Cardiac septum (tissue), 1 donor: ENCODE measurements around the gene FBXW9. TPM values are rescaled to one million over a fixed set of nuclear protein-coding genes. Genes with fewer than 3 reads are reported as not detected.
"Not testable (repeated sequence)": the region's sequence is repeated elsewhere in the genome, so short reads cannot be mapped to it uniquely, and the experiment has no call there.

Experiments used
- DNase-seq: peaks from one replicate; pipeline ENCODE4 v3.0.0-alpha.2; 2020; ENCODE audit warnings: low spot score
- intact Hi-C: fragments of 100-400 bp; cut with DNase I; formaldehyde crosslinking; loops from one replicate; pipeline ENCODE4 v1.14.0; 2022
- long read RNA-seq: library from polyadenylated mRNA; unstranded; transcript quantifications from one replicate; pipeline ENCODE4 v2.0.0, GENCODE V29; 2021
- total RNA-seq: library from RNA; stranded (reverse); fragmentation: NEBNext Ultra II Directional; extraction: Animal tissue kit (Norgen Biotek cat#: 25700); gene quantifications from one replicate; pipeline ENCODE4 v1.2.1, GENCODE V29; 2021
- donor health status: DM: no; HTN: no; CAD: no.

The FBXW9 gene
- 2.2 TPM for total RNA-seq
- long read RNA-seq, partial matches to known transcripts, result 0 of 8 reads
- long read RNA-seq, other reads (novel, unspliced or antisense), result 4 of 8 reads

DNA sequence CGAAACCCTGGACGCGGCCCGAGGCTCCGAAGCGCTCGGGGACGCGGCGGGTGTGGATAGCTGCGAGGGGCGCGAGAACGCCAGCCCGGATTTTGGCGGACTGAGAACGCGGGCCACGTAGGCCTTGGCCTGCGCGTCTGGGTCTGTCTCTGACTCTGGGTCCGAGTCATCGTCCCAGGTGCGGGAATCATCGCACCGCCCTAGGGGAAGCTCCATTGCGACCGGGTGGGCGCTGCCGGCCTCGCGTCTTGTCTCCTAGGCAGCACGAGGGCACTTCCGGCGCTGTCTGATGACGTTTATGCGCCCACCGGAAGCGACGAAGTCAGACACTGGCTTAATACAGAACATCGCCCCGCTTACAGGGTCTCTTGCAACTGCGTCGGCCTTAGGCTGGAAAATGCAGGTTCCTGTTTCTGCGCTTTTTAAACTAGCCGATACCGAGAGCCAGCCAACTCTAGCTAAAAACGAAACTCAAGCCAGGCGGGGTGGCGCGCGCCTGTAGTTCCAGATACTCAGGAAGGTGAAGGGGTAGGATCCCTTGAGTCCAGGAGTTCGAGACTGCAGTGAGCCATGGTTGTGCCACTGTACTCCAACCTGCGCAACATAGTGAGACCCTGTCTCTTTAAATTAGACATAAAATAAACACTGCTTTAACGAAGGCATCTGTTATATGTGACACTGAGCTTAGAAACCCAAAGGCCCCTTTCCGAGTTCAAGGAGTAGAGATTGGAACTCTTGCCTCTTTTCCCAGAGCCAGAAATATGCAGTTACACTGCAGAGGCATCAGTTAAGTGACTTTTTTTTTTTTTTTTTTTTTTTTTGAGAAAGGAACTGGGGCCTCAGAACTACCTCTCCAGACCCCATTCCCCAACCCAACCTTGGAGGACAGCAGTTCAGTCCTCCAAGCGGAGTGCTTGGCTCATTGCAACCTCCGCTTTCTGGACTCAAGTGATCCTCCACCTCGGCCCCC lies at the start of gene FBXW9:
Gene FBXW9, minus strand, starts transcription at position 266 of the 970 bp plus-strand sequence. Its CDS starts 50 bp downstream, at position 216.
- intact Hi-C loops, result no loop called here
- peak; percentile 96 for DNase-seq

DNA sequence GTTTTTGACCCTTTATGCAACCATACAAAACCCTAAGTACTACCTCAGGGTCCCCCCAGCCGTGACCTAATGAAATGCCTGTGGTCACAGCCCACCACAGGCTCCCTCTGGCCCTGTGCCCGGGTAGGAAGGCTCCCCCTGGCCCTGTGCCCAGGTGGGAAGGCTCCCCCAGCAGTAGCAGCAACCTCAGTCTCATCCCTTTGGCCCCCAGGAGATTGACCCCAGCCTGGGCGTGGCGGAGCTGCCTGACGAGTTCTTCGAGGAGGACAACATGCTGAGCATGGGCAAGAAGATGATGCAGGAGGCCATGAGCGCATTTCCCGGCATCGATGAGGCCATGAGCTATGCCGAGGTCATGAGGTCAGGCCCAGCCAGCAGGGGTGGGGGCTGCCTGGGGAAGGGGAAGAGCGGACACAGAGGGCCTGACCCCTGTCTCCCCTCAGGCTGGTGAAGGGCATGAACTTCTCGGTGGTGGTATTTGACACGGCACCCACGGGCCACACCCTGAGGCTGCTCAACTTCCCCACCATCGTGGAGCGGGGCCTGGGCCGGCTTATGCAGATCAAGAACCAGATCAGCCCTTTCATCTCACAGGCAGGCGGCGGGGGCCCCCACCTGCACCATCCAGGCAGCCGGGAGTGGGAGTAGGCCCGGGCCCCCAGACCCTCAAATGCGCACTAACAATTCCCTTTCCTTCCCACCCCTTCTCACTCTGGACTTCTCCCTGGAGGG lies 48.9 kb upstream of the FBXW9 start:
- no peak for DNase-seq
- intact Hi-C loops, result no loop called here

DNA sequence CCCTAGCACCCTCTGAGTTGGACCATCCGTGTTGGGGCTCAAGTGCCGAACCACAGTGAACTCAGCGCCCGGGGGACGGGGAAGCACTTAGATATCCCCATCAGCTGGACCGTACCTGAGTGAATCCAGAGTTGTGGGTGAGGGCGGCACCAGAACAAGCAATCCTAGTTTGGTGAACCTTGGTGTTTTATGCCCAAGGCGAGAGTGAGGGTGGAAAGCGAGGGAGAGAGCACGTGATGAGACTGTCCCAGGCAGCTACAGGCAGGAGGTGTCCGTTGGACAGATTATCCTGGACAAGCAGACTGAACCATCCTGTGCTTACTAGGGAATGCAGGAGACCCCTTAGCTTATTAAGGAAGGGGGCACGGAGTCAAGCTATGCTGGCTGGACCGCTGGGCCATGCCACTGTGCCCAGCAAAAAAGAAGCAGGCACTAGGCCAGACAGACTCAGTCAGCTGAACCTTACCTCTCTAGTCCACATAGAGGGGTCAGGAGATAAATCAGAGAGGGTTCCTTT lies 41.5 kb upstream of the FBXW9 start:
- intact Hi-C loops, result no loop called here
- DNase-seq, result no peak

DNA sequence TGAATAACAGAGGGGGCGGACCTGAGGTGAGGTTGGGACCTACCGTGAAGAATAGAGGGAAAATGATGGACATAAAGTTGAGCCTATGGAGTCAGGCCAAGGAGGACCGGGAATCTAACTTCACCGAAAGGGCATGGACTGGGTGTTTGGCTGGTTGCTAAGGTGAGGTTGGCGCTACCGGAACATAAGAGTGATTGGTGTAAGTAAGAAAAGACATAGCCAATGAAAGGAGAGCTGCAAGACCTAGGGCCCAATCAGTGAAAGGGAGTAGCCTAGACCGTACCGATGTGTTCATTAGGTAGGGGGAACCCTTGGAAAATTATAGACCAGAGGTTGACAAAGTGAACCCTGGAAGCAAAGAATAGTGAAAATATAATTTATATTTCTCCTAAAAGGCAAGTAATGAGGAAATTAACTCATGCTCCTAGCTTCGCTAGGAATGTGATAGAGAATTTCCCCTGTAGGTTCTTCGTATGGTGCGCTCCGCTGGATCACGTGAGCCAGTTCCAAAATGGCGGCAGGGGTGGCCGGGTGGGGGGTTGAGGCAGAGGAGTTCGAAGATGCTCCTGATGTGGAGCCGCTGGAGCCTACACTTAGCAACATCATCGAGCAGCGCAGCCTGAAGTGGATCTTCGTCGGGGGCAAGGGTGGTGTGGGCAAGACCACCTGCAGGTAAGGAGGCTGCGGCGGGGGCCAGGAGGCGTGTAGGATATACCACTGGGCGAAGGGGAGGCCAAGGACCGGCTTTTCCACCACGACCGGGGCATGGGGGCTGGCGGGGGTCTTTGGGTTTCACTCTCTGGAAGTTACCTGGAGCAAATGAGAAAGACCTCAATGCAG lies 40.8 kb upstream of the FBXW9 start, which contains the start of gene GET3:
Gene GET3, plus strand, starts transcription at position 503 of the 840 bp plus-strand sequence. Its CDS starts 9 bp downstream, at position 512.
- DNase-seq, result peak; percentile 91
- intact Hi-C loops, result no loop called here

DNA sequence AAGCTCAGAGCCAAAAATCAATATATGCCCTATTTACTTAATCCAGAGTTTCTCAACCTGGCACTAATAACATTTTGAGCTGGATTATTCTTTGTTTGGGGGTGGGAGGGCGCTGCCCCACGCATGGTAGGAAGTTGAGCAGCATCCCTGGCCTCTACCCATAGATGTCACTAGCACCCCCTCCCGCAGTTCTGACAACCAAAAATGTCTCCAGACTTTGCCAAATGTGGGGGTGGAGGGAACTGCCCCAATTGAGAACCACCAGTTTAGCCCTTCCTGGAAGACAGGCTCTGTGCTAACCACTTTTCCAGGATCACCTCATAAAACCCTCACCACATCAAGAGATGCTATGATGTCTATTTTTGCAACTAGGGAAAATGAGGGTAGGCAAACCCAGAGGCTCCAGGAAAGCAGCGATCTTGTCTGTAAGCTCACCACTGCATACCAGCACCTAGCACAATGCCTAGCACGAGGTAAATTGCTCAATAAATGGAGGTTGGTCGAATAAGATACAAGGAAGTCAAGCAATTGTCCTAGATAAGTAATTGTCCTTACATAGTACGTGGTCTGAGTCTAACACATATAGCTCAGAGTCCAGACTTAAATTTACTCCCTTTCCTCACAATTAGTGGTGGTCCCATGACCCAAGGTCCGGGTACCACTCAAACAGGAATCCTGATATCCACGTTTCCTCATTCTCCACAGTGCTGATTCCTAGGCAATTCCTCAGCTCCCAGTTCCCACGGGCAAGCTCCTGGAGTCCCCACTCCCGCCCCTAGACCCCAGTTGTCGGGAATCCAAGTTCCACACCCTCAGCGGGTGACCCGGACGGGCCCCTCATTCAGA lies 37.2 kb upstream of the FBXW9 start:
- intact Hi-C loops, result loop anchor here (1.0 kb wide), 2 partner anchors 11 to 40 kb away; no protein-coding TSS in a partner anchor
- DNase-seq, result no peak

DNA sequence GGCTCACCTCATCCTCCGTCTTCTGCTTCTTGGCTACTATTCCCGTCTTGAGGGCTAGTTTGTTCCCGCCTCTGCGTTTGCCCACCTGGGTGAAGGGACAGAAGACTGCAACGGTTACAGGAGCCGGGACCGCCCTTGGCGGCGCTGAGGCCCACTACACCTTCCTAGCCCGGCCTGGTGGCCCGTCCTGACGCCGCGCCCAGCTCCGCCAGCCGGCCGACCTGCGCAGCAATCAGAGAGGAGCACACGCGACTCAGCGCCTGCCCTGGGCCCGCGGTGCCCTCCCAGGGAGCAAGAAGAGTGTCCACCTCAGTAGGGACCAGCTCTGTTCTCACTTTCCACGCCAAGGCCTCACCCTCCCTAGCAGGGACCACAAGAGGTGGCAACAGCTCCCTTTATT lies 34.9 kb upstream of the FBXW9 start:
- no peak for DNase-seq
- intact Hi-C loops, result no loop called here

DNA sequence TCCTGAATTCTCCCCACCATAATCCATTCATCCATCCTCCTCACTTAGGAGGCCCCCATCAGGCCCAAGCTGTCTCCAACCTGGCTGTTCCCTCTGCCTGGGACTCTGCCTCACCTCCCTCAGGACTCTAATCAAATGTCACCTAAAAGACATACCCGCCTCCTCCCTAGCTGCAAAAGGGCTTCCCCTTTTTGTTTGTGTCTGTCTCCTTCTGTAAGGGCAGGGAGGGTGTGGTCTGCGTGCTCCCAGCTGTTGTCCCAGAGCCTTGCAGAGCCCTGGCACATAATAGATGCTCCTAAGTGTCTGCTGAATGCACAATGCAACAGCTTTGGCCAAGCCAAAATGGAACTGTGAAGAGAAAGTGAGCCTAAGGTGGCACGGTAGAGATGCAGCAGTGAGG lies 33.6 kb upstream of the FBXW9 start:
- intact Hi-C loops, result no loop called here
- DNase-seq, result no peak

DNA sequence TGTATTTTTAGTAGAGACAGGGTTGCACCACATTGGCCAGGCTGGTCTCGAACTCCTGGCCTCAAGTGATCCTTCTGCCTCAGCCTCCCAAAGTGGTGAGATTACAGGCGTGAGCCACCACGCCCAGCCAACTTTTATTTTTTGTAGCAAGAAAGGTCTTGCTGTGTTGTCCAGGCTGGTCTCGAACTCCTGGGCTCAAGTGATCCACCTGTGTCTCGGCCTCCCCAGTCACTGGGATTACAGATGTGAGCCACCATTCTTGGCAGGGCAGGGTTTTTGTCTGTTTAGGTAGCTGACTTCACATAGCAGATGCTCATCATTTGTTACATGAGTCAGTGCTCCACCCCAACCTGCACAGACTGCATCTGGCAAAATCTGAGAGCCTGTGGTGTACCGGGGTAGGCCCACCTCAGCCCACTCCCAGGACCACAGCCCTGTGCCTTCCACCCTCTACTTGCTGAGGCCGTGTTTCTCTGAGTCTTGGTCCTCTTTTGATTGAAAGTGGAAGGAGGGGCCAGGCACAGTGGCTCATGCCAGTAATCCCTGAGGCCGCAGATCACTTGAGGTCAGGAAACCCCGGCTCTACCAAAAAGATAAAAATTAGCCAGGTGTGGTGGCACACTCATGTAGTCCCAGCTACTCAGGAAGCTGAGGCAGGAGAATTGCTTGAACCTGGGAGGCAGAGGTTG lies 31.5 kb upstream of the FBXW9 start:
- intact Hi-C loops, result no loop called here
- DNase-seq, result no peak

DNA sequence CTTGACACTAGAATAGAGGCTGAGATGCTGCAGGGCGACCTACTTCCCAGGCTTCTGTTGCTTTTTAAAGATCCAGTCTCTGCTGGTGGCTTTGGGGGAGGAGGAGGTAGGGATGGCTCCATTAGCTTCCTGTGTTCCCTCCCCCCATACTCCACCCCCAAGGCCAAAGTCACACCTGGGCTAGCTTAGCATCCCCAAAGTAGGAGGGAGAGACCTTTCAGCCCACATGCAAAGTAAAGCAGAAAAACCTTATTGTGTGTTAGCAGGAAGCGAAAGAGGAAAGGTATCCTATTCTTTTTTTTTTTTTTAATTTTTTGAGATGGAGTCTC lies 30.5 kb upstream of the FBXW9 start:
- intact Hi-C loops, result no loop called here

DNA sequence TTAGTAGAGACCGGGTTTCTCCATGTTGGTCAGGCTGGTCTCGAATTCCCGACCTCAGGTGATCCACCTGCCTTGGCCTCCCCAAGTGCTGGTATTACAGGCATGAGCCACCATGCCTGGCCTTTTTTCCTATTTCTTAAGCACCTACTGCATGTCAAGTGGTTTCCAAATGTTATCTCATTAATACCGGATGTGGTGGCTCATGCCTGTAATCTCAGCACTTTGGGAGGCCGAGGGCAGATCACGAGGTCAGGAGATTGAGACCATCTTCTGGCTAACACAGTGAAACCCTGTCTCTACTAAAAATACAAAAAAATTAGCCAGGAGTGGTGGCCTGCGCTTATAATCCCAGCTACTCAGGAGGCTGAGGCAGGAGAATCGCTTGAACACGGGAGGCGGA lies 29.2 kb upstream of the FBXW9 start:
- intact Hi-C loops, result not testable (repeated sequence)

More for the DNA sequence above, 30.5 kb upstream of the FBXW9 start:
- DNase-seq, result no peak

DNA sequence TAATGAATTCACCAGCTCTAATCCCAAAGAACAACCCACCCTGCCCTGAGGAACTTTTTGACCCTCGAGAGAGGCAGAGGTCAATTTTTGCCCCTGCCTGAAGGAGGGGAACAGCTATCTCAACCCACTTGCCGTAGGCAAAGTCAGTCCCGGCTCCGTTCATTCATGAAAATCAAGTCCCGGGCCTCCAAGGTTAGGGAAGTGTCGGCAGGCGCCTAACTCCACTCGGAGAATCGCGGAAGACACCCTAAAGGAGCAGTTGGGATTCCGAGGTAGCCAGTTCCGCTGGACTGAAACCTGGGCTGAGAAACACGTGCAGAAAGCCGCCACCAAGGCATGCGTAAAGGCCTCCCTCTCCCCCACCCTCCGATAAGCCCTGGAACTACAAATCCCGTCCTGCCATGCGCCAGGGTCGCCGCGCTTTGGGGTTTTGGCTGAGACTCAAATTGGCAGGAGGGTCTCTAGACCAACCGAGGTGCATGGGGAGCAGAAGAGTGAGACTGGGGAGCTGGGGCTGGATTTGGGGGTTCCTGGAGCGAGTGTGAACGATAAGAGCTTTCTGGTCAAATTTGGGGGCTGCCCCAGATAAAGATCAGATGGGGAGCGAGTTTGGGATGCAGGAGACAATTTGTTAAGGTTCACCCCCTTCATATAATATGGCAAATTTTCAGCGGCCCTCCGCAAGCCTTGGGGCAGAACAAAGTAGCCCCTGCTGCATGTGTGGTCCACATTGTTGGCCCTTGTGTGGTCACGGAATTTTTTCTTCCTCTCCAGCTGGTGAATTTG lies 27.4 kb upstream of the FBXW9 start, which contains the start of gene TNPO2:
Gene TNPO2, minus strand, starts transcription at position 292 of the 786 bp plus-strand sequence. CDS start 2,955 bp downstream, outside the sequence.
- no peak for DNase-seq
- intact Hi-C loops, result loop anchor here (5.0 kb wide), 2 partner anchors 38 to 73 kb away; no protein-coding TSS in a partner anchor

More for the DNA sequence above, 29.2 kb upstream of the FBXW9 start:
- not testable (repeated sequence) for DNase-seq

DNA sequence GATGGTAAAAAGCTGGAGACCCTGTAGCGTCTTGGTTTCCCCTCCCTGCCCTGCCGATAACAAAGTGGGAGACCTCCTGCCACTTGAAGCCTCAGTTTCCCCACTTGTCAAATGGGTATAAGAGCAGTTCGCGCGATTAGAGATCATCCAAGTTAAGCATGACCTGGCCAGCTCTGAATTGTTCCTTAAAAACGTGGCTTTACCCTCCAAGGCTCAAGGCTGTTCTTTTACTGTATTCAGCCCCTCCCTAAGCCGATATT lies 26.9 kb upstream of the FBXW9 start:
- DNase-seq, result no peak
- intact Hi-C loops, result loop anchor here (5.0 kb wide), 2 partner anchors 39 to 74 kb away; no protein-coding TSS in a partner anchor

DNA sequence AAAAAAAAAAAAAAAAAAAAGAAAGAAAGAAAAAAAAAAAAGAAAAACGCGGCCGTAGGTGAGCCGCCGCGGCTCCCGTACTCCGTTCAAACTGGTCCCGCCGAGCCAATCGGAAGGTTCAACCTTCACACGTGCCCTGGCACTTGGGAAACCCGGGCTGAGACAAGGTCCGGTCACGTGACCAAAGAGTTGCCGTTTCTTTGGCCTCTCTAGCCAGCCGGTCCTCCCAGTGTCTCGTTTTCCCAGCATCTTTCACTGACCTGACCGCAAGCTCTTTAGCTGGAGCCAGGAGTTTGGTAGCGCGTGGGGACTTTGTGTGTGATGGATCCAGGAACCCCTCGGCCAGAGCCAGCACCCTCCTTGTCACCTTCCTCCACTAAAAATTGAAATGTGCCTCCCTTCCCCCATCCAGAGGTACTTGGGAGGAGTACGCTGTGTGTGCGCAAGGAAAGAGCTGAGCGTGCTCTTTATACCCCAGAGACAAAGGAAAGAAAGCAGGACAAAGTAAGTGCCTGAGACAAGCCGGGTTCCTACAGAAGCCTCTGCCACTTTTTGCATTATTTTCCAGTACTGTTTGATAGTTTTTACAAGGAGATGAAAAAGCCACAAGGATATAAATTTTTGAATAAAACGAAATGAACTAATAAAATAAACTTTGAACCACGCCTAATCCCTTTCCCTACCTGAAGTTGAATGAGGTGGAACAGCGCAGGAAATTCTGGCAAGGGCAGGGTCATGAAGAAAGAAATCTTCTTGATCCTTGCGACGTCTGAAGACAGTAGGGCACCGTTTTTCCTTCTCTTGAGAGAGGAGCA lies 26.3 kb upstream of the FBXW9 start:
- intact Hi-C loops, result loop anchor here (1.0 to 5.0 kb wide), 3 partner anchors 12 to 75 kb away; partner anchors contain the start of gene TRIR
- DNase-seq, result peak; percentile 98

DNA sequence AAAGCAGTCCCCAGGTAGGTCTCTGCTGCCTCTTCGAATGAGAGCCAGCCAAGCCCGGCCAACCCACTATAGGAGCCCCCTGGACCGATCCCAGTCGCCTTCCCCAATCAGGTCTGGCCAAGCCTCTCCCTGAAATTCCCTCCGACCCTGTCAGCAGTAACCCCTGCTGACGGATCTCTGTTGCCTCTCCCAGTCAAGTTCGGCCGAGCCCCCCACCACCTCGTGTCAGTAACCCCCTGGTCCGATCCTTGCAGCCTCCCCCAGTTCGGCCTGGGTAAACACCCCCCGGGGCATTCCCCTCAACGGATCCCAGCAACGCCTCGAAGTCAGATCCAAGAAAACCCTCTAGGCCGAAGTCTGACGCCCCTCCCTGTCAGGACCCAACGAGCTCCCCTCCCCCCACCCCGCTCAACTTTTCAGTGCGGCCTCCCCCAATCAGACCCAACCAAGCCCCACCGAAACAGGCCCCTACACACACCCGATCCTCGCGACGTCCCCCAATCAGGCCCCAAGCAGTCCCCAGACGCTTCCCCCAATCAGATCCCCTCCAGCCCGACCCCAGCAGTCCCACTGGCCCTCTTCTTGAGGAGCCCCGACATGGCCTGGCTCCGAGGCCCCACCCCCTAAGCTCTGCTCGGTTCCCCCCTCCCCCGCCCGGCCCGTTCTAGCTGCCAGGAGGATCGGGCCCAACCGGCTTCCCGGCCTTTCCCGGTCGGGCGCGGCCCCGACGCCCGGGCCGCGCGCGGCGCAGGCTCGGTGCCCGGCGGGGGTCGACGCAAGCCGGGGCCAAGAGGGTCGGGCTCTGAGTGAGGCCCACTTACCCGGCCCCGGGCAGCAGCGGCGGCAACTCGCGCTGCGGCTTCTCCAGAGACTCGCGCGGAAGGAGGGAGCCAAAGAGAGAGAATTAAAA lies 25.5 kb upstream of the FBXW9 start:
- intact Hi-C loops, result loop anchor here (1.0 to 5.0 kb wide), 3 partner anchors 12 to 75 kb away; partner anchors contain the start of gene TRIR
- no peak for DNase-seq
